GM19238 (cell line): ENCODE measurements around the gene CCSER2.

Source experiments
- DNase-seq: peaks from one replicate; pipeline ENCODE4 v3.0.0; 2011; ENCODE audit warnings: low spot score; ENCODE audit not compliant: insufficient read length

Gene CCSER2

DNA sequence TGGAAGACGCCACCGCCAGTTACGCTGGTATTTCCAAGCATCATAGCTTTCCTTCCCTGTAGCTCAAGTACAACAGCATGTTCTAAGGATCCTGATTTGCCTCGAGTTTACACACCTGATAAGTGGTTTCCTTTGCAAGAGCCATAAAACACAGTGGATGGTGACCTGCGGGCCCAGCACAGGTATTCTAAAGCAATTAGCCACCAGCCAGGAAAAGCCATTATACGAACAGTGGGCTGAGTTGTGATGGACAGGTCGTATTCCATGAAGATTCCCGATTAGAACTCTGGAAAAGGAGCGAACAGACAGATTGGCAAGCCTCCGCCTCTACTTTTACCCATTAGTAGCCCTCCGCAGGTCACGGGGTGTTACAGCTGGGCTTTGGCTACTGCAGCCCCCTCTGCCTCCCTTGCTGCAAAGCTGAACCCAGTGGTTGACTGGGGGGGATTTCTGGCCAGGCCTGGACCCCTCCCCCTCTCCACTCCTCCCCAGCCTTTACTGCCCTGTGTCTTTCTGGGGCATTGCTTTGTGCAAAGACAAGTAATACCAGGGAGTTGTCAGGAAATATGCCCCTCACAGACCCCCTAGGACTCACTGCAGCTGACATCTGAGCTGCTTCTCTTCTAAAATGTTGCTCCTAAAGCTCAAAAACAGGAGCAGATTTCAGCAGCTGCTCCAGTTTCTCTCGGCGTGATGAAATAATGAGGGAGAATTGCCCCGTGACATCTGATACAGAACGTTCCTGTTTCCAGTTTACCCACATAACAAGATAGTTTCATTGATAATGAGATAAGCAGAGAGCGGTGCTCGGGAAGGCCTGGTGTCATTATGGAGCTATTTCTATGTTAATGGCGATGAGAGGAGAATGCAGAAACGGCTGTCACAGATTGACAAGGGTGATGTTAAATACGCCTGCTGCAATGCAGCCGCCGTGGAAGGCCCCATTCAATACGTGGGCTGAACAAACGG is 214.4 kb downstream of the CCSER2 start:
- no peak for DNase-seq

DNA sequence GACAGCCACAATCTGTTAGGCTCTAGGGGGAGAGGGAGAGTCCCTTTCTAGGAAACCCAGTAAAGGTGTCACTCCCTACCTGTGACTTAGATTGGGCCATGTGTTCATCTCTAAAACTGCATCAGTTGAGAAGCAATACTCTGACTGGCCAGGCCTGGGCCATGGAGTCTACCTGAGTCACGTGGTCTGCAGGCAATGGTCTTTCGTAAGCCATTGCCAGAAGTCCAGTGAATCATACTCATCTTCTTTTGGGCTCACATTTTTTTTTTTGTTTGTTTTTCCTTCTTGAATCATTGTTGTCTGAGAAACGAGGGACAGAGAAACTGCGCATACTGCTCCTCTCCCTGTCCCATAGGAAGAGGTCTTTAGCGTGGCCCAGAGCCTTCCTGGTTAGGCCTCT is 215.6 kb downstream of the CCSER2 start:
- DNase-seq: no peak

DNA sequence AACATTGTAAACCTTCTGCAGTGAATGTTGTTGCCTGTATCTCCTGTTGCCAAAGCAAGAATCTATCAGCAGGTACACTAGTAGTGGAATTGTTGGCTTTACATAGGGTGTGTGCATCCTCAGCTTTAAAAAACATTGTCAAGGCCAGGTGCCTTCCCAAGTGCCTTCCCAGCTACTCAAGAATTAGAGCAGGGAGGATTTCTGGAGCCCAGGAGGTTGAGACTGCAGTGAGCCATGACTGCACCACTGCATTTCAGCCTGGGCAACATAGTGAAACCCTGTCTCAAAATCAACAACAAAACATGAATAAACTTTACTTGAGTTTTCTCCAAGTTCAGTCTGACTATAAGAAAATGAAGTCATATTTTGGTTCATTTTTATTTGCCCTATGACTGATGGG is 217.3 kb downstream of the CCSER2 start:
- no peak for DNase-seq

DNA sequence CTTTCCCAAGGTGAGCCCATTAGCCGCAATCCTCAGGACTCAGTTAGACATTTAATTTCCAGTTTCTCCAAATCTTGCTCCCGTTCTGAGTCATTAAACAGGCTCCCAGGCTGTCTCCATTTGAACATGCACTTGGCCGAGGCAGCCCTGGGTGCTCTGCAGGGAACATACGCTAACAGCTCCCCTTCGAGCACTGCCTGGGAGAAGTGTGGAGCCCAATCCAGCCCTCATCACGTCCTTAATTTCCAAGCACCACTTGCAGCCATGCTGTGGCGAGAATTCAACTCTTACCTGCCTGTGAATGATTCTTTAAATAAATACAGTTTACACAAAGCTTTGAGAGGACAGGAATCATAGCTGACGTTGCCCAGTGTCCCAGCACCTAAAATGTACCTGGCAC is 218.2 kb downstream of the CCSER2 start:
- no peak for DNase-seq

DNA sequence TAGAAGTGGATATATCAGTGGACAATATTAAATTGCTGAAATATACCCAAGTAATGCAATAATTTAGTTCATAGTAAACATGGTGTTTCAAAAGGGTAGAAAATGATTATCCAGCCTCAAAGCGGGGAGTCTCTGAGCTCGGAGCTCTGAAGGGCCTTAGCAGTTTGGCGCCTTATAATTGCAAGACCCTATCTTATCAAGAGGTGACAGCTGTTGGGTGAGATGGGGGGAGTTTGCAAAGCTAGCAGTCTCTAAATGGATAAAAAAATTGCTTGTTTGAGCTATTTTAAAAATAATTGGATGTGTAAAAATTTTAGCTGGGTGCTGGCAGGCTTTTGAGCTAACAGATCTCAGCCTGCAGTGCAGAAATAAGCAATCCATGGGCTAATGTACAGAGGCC is 219.2 kb downstream of the CCSER2 start:
- no peak for DNase-seq

DNA sequence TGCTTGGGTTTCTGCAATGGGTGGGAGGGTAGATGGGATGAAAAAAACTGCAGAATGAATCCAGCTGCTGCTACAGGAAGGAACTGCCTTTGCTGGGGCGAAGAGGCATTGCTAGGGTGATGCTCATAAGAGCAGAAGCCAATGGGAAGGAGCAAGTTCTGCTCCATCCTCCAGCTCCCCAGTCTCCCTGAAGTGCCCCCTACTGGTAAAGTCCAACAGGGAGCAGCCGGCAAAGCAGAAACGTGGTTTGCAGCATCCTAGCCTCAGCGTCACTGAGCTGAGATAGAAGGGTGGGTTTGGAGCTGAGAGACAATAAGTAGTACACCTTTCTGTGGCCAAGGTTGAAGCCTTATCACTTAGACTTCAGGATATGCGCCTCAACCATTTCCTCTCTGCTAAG is 220.5 kb downstream of the CCSER2 start:
- no peak for DNase-seq

DNA sequence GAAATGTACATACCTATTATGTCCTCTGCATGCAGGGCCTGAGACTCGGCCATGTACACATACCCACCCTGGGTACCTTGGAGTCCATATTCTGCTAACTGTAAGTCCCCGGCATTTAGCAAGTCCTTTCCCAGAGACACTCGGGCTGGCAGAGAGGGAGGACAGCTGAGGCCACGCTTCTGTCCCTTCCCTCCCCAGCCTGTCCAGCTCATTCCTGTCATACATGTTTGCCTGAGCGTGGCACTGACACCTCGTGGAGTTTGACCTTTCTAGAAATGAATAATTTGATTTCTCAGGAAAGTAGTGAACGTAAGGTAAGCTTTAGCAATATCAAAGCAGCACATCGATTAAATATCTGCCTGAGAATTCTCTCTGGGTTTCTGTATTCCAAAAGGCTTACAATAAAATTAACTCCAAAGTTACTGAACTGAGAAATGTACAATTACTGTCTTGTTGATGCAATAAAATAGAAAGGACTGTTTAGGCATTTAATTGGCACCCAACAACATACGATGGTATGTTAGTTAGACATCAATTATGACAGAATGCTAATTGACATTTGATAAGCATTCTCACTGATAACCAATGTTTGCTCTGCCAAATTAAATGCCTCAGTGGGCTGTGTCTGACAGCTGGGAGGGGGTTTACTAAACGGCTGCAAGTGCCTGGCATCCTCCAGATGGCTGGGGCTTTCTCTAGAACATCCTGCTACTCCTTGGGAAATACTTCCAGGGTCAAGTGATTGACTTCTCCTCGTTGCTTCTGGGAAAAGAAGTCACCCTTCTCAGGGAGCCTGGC is 221.2 kb downstream of the CCSER2 start:
- no peak for DNase-seq

DNA sequence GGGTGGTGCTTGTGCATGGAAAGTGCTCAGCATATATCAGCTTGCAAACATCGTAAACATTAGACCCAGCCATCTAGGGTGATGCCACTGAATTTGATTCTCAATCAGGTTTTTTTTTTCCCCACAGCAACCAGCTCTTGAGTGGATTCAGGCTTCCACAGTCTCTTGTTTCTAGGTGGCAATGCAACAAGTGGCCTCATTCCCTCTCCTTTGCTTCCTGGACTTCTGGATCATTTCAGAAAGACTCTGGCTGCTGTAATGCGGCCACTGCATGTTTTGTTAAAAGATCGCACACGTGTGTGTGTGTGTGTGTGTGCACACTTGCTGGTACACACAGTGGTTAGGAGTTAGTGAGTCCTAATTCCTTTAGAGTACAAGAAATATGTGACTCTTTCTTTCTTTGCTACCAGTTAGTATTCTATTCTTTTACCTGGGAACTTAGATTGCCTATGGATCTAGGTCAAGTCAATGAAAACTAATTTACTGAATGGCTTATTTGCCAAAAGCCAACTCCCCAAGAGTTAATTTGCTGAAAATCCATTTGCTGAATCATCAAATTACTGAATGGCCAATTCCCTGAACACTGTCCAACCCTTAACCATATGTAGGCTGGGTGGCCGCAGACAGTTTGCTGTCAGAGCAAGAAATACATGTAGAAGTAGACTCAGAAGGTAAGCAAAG is 222.5 kb downstream of the CCSER2 start:
- no peak for DNase-seq

DNA sequence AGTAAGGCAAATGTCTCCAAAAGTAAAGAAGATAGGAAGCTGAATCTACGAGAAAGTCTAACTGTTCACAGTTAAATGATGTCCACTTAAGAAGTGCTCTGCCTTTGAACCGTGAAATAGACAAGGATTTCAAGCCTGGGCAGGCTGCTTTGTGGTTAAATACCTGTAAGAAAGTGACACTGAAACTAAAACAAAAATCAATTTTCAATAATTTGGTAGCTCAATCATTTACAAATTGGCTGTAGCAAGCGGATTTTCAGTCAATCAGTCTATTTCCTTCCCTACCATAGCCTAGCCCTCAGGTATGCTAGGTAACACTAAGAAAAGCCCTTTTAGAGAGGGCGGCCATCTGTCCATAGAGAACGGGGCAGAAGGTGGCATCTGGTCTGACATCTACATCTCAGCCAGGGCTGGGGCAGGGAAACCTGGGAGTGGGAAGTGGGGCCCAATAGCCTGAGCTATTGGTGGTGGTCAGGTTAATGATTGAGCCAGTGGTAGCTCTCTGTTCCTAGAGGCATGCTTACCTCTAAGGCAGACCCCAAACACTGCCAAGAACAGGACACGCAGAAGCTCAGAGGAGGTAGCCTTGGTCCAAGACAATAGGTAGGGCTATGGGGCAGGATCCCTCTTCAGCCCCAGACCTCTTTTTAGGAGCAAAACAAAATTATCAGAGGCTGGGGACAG is 223.2 kb downstream of the CCSER2 start:
- no peak for DNase-seq

DNA sequence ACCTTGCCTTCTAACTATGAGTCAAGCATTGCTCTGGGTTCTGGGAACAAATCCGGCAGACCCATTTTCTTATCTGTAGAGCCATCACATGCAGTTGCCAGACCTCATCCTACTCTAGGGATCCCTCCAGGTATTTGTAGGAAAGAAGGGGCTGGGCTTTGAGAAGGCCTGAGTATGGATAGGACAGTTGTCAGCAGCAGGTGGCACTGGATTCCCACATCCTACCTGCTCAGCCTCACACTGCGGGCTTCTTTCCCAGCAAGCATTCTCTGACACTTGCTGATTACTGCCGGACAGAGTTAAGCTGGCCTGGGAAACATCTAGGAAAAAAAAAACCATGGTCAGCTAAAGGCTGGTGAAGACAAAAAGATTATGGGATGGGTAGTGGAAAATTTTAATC is 224.1 kb downstream of the CCSER2 start:
- no peak for DNase-seq

DNA sequence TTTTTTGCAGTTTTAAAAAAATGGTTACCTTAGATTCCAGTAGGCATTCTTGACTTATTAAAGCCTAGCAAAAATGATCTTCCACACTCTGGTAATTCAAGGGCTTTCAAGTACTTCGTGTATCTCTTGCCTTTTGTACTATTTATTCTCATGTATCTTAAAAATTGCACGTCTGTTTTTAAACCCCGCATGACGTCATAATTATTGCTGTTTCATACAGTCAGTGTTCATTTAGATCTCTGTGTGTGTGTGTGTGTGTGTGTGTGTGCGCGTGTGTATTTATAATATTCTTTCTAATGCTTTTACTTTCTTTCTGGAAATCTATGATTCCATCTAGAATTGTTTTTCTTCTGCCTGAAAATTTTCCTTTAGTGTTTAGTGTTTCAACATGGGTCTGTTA is 234.2 kb downstream of the CCSER2 start:
- no peak for DNase-seq

DNA sequence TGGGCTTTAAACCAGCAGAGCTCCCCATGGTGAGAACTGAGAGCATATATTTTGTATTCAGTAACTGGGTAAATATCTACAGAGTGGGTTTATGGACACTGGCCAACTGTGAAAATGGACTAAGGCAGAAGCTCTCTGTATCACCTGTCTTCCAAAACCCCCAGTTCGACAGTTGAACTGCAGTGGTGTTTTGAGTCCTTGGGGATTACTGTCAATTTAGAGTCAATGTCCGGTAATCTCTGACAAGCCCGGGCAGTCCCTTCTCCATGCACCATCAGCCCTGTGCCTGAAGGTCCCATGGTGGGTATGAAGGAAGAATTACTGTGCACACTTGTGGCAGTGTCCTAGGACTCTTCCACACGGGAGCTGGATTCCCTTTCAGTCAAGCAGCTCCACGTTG is 235.0 kb downstream of the CCSER2 start:
- no peak for DNase-seq

DNA sequence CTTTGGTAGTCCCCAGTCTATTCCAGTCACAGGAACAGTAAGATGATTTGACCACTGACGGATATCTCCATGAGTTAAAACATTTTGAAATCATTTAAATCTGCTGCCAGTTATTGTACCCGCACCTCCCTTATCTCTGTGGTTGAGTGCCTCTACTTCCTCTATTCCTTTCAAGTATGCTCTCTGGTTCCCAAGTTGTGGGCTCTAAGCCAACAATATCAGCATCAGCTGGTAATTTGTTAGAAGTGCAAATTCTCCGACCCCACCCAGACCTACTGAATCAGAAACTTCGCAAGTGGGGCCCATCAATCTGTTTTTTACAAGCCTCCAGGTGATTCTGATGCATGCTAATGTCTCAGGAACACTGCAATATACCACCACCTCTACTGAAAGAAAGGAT is 235.5 kb downstream of the CCSER2 start:
- DNase-seq: no peak

DNA sequence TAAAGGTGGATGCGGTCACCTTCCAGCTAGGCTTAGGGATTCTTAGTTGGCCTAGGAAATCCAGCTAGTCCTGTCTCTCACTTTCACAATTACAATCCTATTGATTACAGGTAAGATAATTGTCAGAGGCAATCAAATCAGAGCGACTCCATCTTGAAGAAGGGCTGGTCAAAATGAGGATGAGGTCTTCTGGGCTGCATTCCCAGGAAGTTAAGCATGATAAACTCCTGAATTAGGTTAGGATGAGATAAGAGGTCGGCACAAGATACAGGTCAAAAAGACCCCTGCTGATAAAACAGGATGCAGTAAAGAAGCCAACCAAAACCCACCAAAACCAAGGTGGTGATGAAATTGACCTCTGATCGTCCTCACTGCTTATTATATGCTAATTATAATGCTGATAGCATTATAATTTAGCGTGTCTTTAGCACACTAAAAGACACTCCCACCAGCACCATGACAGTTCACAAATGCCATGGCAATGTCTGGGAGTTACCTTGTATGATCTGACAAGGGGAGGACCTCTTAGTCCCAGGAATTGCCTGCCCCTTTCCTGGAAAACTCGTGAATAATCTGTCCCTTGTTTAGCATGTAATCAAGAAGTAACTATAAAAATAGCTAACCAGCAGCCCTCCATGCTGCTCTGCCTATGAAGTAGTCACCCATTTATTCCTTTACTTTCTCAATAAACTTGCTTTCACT is 237.6 kb downstream of the CCSER2 start:
- no peak for DNase-seq

DNA sequence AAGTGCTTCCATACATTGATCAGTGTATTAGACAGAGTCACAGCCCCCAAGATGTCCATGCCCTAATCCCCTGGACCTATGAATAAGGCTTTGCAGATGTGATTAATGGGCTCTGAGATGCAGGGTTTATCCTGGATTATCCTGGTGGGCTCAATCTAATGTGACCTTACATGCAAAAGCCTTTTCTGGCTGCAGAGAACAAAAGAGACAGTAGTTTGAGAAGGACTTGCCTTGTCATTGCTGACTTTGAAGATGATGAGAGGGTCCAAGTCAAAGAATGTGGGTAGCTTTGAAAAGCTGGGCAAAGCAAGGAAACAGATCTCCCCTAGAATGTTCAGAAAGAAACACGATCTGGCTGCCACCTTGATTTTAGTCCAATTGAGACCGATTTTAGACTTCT is 238.7 kb downstream of the CCSER2 start:
- DNase-seq: no peak
